ENCODE data around the gene FMO1.
A peak's percentile ranks its signal among the peaks of the same experiment; 100 is the strongest.

FMO1 gene

DNA sequence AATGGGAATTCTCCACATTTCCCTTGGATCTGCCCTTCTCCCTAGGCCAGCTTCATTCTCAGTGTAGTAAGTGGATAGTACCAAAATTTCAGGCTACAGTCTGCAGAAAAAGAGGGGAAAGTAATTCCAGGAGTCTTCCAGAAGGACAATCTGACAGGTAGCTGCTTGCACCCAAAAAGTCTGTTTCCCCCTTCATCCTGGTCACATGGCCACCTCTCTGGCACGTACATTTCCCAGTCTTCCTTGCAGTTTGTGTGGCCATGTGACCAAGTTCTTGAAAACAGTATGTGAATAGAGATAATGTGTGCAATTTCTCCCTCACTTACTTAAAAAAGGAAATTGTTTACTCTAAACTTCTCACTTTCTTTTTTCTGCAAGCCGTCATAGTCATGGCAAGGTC is 51.0 kb downstream of the FMO1 start:
- CTCF ChIA-PET = no interaction called here

DNA sequence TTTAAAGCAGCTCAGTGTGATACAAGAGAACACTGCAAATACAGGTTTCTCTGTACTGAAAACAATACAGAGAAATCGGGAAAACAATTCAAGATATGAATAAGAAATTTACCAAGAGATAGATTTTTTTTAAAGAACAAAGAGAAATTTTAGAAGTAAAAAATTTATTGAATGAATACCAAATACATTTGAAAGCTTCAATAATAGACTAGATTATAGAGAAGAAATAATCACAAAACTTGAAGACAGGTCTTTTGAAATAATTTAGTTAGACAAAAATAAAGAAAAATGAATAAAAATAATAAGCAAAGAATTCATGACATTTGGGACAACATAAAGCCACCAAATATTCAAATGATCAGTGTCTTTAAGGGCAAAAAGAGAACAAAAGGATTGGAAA is 52.1 kb downstream of the FMO1 start:
- TF ChIP-seq, protein P1, sequence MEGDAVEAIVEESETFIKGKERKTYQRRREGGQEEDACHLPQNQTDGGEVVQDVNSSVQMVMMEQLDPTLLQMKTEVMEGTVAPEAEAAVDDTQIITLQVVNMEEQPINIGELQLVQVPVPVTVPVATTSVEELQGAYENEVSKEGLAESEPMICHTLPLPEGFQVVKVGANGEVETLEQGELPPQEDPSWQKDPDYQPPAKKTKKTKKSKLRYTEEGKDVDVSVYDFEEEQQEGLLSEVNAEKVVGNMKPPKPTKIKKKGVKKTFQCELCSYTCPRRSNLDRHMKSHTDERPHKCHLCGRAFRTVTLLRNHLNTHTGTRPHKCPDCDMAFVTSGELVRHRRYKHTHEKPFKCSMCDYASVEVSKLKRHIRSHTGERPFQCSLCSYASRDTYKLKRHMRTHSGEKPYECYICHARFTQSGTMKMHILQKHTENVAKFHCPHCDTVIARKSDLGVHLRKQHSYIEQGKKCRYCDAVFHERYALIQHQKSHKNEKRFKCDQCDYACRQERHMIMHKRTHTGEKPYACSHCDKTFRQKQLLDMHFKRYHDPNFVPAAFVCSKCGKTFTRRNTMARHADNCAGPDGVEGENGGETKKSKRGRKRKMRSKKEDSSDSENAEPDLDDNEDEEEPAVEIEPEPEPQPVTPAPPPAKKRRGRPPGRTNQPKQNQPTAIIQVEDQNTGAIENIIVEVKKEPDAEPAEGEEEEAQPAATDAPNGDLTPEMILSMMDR (conservative IDR thresholded peaks at IDR 0.05; ENCODE audit: low read depth) = no peak
- DNase-seq (ENCODE audit: low spot score) = no peak
- ChIA-PET CTCF (interaction anchor here (0.6 to 0.7 kb wide), 5 partner anchors 15 to 519 kb away, joined by 3 to 9 read pairs (median 3); no protein-coding TSS in a partner anchor), POLR2A (ENCODE audit: low non-redundant PET) (no interaction called here)
- no peak overlapping the region for H3K27ac ChIP-seq

More for the DNA sequence above, 51.0 kb downstream of the FMO1 start:
- H3K27ac ChIP-seq = no peak overlapping the region
- POLR2A ChIA-PET (ENCODE audit: low non-redundant PET) = no interaction called here
- DNase-seq (ENCODE audit: low spot score) = no peak
- TF ChIP-seq, protein P1 (conservative IDR thresholded peaks at IDR 0.05; ENCODE audit: low read depth) = no peak

DNA sequence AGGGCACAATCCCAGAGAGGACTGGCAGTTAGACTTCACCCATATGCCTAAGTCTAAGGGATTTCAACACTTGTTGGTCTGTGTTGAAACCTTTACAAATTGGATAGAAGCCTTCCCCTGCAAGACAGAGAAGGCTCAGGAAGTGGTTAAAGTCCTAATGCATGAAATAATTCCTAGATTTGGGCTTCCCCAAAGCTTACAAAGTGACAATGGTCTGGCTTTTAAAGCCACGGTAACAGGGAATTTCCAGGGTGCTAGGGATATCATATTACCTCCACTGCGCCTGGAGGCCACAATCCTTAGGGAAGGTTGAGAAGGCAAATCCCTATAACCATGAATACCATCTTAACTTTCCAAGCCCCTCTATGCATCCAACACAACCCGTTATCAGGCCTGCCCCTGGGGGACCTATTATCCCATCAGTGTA is 62.4 kb downstream of the FMO1 start:
- CTCF ChIA-PET = no interaction called here
- DNase-seq (ENCODE audit: low spot score) = no peak
- POLR2A ChIA-PET (ENCODE audit: low non-redundant PET) = no interaction called here

DNA sequence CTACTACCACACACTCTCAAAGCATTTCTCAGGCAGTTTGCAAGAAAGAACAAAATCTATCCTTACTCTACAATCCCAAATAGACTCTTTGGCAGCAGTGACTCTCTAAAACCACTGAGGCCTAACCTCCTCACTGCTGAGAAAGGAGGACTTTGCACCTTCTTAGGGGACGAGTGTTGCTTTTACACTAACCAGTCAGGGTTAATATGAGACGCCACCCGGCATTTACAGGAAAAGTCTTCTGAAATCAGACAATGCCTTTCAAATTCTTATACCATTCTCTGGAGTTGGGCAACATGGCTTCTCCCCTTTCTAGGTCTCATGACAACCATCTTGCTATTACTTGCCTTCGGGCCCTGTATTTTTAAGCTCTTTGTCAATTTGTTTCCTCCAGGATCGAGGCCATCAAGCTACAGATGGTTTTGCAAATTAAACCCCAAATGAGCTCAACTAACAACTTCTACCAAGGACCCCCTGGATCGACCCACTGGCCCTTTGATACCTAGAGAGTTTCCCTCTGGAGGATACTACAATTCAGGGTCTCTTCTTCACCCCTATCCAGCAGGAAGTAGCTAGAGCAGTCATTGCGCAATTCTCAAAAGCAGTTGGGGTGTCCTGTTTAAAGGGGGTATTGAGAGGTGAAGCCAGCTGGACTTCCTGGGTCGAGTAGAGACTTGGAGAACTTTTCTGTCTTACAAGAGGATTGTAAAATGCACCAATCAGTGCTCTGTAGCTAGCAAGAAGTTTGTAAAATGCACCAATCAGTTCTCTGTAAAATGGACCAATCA is 63.7 kb downstream of the FMO1 start:
- POLR2A ChIA-PET (ENCODE audit: low non-redundant PET) = no interaction called here
- CTCF ChIA-PET = interaction anchor here (0.7 to 2.6 kb wide), 3 partner anchors 60 to 218 kb away, joined by 4 to 27 read pairs (median 4); no protein-coding TSS in a partner anchor
- no peak for DNase-seq (ENCODE audit: low spot score)
- H3K27ac ChIP-seq = no peak overlapping the region
- TF ChIP-seq, protein P1 (conservative IDR thresholded peaks at IDR 0.05; ENCODE audit: low read depth) = no peak

More for the DNA sequence above, 62.4 kb downstream of the FMO1 start:
- H3K27ac ChIP-seq = no peak overlapping the region
- TF ChIP-seq, protein P1 (conservative IDR thresholded peaks at IDR 0.05; ENCODE audit: low read depth) = no peak

DNA sequence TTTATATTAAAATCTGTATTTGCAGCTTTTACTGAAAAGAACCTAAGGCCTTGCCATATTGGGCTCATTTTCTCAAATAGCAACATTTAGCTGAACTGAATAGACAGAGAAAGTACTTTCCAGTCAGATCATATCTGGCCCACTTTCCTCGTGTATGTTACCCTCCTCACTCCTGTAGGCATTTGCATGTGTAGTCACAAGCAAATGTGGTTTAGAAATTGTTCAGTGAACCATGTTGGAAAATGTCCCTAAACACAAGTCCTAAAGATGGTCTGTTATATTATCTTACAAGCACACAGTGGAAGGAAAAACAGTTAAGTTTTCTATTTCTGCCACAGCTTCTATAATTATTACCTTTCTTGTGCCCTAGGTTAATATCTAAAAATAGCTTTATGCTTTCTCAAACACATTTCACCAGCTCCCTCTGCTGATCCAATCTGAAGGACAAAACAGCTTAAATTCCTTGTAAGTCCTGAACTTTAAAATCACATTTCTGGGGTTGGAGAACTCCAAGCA is 65.1 kb downstream of the FMO1 start:
- TF ChIP-seq, protein P1 (conservative IDR thresholded peaks at IDR 0.05; ENCODE audit: low read depth) = no peak
- ChIA-PET POLR2A (ENCODE audit: low non-redundant PET) (interaction anchor here (0.6 kb wide), 1 partner anchor 436 kb away, joined by 4 read pairs; no protein-coding TSS in a partner anchor), CTCF (interaction anchor here (0.6 to 2.6 kb wide), 12 partner anchors 12 to 346 kb away, joined by 3 to 27 read pairs (median 4); partner anchors contain the start of gene PRRC2C)
- H3K27ac ChIP-seq = no peak overlapping the region
- DNase-seq (ENCODE audit: low spot score) = no peak

DNA sequence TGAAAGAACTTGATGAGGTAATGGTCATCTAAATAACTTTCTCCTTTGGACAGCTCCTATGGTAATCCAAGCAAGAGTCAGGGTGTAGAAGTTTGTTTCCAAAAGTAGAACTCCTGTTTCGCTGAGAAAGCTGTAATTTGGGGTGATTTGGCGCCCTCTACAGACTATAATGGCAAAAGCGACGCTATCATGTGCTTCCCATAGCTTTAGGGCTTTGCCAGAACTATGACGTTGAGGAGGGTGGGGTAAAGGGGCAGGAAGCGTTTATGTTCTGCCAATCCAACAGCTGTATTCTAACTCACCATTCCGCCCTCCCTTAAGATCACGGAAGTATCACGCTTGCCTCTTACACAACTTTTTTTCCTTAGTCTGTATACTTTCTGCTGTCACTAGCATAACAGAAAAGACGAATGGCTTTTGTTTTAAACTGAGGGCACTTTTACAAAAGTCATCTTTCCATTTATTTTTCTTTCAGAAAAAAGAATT is 65.6 kb downstream of the FMO1 start, which contains the start of gene FMO4:
FMO4 (plus strand) TSS at position 349 of the 486 bp plus-strand sequence. CDS start 5,643 bp downstream, outside the sequence.
- TF ChIP-seq, protein P1 (conservative IDR thresholded peaks at IDR 0.05; ENCODE audit: low read depth) = peak; percentile 82
- POLR2A ChIA-PET (ENCODE audit: low non-redundant PET) = interaction anchor here (0.6 kb wide), 1 partner anchor 436 kb away, joined by 4 read pairs; no protein-coding TSS in a partner anchor
- no peak within 1 kb of the TSS for H3K27ac ChIP-seq
- DNase-seq (ENCODE audit: low spot score) = peak; percentile 98
- CTCF ChIA-PET = interaction anchor here (0.6 to 2.6 kb wide), 13 partner anchors 12 to 347 kb away, joined by 3 to 27 read pairs (median 4); partner anchors contain the start of gene PRRC2C
